LNCaP clone FGC (cell line): ENCODE data around the gene SDR39U1.

Source experiments
- DNase-seq: peaks from one replicate; pipeline ENCODE4 v3.0.0-alpha.2; 2011; ENCODE audit warnings: low read depth
- H3K4me3 ChIP-seq: 2 replicates; pipeline ENCODE4 v1.5.1; 2011; ENCODE audit warnings: mild to moderate bottlenecking, low read depth, low read length, control low read depth
- TF ChIP-seq, protein P1 (sequence below): IDR thresholded peaks from 2 replicates; pipeline ENCODE4 v1.5.1; 2012; ENCODE audit warnings: mild to moderate bottlenecking; ENCODE audit not compliant: control insufficient read depth, insufficient read depth; ENCODE audit errors: extremely low read depth

SDR39U1 gene

GRCh38 chr14:24427537-24428508 is 14.8 kb downstream of the SDR39U1 start:
- DNase-seq = no peak
- TF ChIP-seq, protein P1, sequence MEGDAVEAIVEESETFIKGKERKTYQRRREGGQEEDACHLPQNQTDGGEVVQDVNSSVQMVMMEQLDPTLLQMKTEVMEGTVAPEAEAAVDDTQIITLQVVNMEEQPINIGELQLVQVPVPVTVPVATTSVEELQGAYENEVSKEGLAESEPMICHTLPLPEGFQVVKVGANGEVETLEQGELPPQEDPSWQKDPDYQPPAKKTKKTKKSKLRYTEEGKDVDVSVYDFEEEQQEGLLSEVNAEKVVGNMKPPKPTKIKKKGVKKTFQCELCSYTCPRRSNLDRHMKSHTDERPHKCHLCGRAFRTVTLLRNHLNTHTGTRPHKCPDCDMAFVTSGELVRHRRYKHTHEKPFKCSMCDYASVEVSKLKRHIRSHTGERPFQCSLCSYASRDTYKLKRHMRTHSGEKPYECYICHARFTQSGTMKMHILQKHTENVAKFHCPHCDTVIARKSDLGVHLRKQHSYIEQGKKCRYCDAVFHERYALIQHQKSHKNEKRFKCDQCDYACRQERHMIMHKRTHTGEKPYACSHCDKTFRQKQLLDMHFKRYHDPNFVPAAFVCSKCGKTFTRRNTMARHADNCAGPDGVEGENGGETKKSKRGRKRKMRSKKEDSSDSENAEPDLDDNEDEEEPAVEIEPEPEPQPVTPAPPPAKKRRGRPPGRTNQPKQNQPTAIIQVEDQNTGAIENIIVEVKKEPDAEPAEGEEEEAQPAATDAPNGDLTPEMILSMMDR = no peak
- no peak overlapping the region for H3K4me3 ChIP-seq

- TF ChIP-seq, protein P1 = no peak
- no peak overlapping the region for H3K4me3 ChIP-seq
- DNase-seq = no peak
Measured at GRCh38 chr14:24426912-24427536, 15.6 kb downstream of the SDR39U1 start.

GRCh38 chr14:24426150-24426911 is 16.2 kb downstream of the SDR39U1 start:
- TF ChIP-seq, protein P1 = no peak
- no peak for DNase-seq
- H3K4me3 ChIP-seq = no peak overlapping the region

DNA sequence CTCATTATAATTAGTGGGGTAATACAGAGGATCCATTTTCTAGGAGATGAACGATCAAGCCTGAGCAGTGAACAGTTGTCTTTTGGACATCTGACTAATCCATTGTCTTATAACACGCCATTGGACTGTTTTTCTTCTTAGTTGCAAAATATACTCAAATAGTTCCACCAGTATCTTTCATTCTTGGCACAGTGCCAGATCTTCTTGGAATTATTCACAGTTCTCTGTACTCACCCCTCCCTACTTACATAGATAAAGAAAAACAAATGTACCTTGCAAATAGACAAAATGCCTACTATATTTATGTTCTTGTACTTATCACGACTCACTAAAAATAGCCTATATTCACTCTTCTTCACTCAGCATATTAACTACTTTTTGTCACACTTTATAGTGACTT is 16.9 kb downstream of the SDR39U1 start:
- no peak for DNase-seq
- TF ChIP-seq, protein P1 = no peak
- H3K4me3 ChIP-seq = no peak overlapping the region

GRCh38 chr14:24422694-24423601 is 19.6 kb downstream of the SDR39U1 start:
- TF ChIP-seq, protein P1 = no peak
- no peak for DNase-seq
- H3K4me3 ChIP-seq = no peak overlapping the region

DNA sequence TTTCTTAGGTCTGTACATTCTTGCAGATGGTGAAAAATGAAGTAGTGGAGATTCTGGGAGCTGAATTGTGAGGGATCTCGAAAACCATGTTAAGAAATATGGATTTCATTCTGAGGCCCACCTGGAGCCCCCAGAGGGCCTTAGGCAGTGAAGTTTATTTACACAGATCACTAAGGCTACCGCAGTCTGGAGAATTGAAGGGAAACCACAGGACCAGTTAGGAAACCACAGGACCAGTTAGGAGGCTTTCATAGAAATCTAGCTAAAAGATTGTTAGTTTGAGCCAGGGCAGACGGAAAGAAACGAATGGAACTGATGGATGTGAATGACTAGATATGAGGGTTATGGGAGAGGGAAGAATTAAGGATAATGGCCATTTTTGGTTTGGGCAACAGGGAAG is 20.3 kb downstream of the SDR39U1 start:
- TF ChIP-seq, protein P1 = no peak
- H3K4me3 ChIP-seq = no peak overlapping the region
- no peak for DNase-seq
